Measurements from ENCODE around the gene IGFBP3.
A peak's percentile ranks its signal among the peaks of the same experiment; 100 is the strongest.
"Not testable (repeated sequence)": the region's sequence is repeated elsewhere in the genome, so short reads cannot be mapped to it uniquely, and the experiment has no call there.

The IGFBP3 gene
- total RNA-seq = 10.5 to 21.8 (median 13.3) reads per million in 3 donors

DNA sequence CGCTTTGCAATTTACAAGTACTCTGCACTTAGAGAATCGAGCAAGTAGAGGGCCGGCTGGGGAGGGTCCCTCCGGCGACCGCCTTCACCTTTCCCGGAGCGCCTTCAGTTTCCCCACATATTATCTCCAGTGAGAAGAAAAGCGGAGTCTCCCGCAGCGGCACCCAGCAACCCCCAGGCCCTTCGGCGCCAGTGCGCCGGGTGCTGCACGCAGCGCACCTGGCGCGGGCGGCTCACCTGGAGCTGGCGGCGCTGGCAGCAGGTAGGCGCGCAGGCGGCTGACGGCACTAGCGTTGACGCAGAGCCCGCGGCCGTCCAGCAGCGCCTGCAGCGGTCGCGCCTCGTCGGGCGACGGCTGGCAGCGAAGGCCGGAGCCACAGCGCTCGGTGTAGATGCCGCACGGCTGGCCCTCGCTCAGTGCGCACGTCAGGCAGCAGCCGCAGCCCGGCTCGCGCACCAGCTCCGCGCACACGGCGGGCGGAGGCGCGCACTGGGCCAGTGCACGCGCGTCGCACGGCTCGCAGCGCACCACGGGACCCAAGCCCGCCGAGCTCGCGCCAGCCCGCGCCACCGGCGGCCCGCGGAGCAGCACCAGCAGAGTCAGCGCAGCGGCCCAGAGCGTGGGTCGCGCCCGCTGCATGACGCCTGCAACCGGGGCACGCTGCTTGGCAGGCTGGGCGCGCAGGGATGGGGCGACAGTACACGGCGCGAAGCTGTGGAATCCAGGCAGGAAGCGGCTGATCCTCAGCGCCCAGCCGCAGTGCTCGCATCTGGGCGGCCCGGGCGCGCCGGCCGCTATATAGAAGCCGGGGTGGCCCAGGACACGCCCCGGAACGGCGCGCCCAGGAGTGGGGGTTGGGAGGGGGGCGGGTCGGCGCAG, at the start of gene IGFBP3:
Gene IGFBP3 (minus strand): TSS at position 771 of the 879 bp plus-strand sequence. CDS start 132 bp downstream, at position 639.
- Histone ChIP-seq H3K27ac (ENCODE audit: insufficient read depth, low read length, poor library complexity, severe bottlenecking) (no peak within 1 kb of the TSS), H3K4me1 (ENCODE audit: control insufficient read depth, insufficient read depth, low read length, poor library complexity, severe bottlenecking) (peaks cover 9% of the 10 kb centered on the region), H3K9me3 (ENCODE audit: control insufficient read depth, low read length) (no peaks in the 10 kb centered on the region), H3K4me3 (ENCODE audit: insufficient read depth, low read depth, low read length, poor library complexity, severe bottlenecking) (peak within 1 kb of the TSS; percentile 12), H3K27me3 (replicated peaks; ENCODE audit: control insufficient read depth, insufficient read depth, low read length, poor library complexity, severe bottlenecking) (peaks cover 20% of the 10 kb centered on the region), H3K36me3 (ENCODE audit: control insufficient read depth, insufficient read depth, low read length) (no peaks in the 10 kb centered on the region)
- DNase-seq = no peak

GRCh38 chr7:45970454-45970853, 49.4 kb upstream of the IGFBP3 start:
- no peak for DNase-seq
- no peak overlapping the region for H3K27ac ChIP-seq (ENCODE audit: insufficient read depth, low read length, poor library complexity, severe bottlenecking)
- H3K4me3 ChIP-seq (ENCODE audit: insufficient read depth, low read depth, low read length, poor library complexity, severe bottlenecking) = no peak overlapping the region
- H3K9me3 ChIP-seq (ENCODE audit: control insufficient read depth, low read length) = no peaks in the 10 kb centered on the region
- no peaks in the 10 kb centered on the region for H3K27me3 ChIP-seq (replicated peaks; ENCODE audit: control insufficient read depth, insufficient read depth, low read length, poor library complexity, severe bottlenecking)
- no peaks in the 10 kb centered on the region for H3K36me3 ChIP-seq (ENCODE audit: control insufficient read depth, insufficient read depth, low read length)
- no peaks in the 10 kb centered on the region for H3K4me1 ChIP-seq (ENCODE audit: control insufficient read depth, insufficient read depth, low read length, poor library complexity, severe bottlenecking)

DNA sequence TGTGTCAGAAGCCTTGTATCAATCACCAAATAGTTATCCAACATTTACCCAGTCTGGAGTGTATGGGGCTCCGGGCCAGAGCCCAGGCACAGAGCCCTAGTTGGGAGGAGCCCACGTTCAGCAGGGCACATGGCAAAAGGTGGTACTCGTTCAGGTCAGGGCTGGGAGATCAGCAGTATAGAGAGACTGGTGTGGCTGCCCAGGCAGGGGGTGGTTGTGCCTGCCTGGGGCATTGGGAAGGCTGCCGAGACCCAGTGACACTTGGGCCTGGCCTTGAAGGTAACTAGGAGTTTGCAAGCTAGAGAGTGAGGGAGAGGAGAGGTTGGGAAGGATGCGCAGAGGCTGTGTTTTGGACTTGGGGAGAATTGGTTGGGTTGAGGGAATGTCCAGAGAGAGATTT, 48.9 kb upstream of the IGFBP3 start:
- H3K9me3 ChIP-seq (ENCODE audit: control insufficient read depth, low read length) = no peaks in the 10 kb centered on the region
- H3K4me1 ChIP-seq (ENCODE audit: control insufficient read depth, insufficient read depth, low read length, poor library complexity, severe bottlenecking) = no peaks in the 10 kb centered on the region
- no peak for DNase-seq
- peaks cover 3% of the 10 kb centered on the region for H3K27me3 ChIP-seq (replicated peaks; ENCODE audit: control insufficient read depth, insufficient read depth, low read length, poor library complexity, severe bottlenecking)
- H3K36me3 ChIP-seq (ENCODE audit: control insufficient read depth, insufficient read depth, low read length) = no peaks in the 10 kb centered on the region
- no peak overlapping the region for H3K27ac ChIP-seq (ENCODE audit: insufficient read depth, low read length, poor library complexity, severe bottlenecking)
- H3K4me3 ChIP-seq (ENCODE audit: insufficient read depth, low read depth, low read length, poor library complexity, severe bottlenecking) = no peak overlapping the region

- DNase-seq = no peak
- no peak overlapping the region for H3K27ac ChIP-seq (ENCODE audit: insufficient read depth, low read length, poor library complexity, severe bottlenecking)
- no peaks in the 10 kb centered on the region for H3K36me3 ChIP-seq (ENCODE audit: control insufficient read depth, insufficient read depth, low read length)
- H3K27me3 ChIP-seq (replicated peaks; ENCODE audit: control insufficient read depth, insufficient read depth, low read length, poor library complexity, severe bottlenecking) = peaks cover 3% of the 10 kb centered on the region
- H3K4me3 ChIP-seq (ENCODE audit: insufficient read depth, low read depth, low read length, poor library complexity, severe bottlenecking) = no peak overlapping the region
- H3K9me3 ChIP-seq (ENCODE audit: control insufficient read depth, low read length) = no peaks in the 10 kb centered on the region
- no peaks in the 10 kb centered on the region for H3K4me1 ChIP-seq (ENCODE audit: control insufficient read depth, insufficient read depth, low read length, poor library complexity, severe bottlenecking)
Measured at GRCh38 chr7:45968856-45969541, 47.9 kb upstream of the IGFBP3 start.

GRCh38 chr7:45968312-45968711, 47.2 kb upstream of the IGFBP3 start:
- H3K36me3 ChIP-seq (ENCODE audit: control insufficient read depth, insufficient read depth, low read length) = no peaks in the 10 kb centered on the region
- DNase-seq = no peak
- peaks cover 3% of the 10 kb centered on the region for H3K27me3 ChIP-seq (replicated peaks; ENCODE audit: control insufficient read depth, insufficient read depth, low read length, poor library complexity, severe bottlenecking)
- H3K27ac ChIP-seq (ENCODE audit: insufficient read depth, low read length, poor library complexity, severe bottlenecking) = no peak overlapping the region
- H3K9me3 ChIP-seq (ENCODE audit: control insufficient read depth, low read length) = no peaks in the 10 kb centered on the region
- H3K4me1 ChIP-seq (ENCODE audit: control insufficient read depth, insufficient read depth, low read length, poor library complexity, severe bottlenecking) = no peaks in the 10 kb centered on the region
- no peak overlapping the region for H3K4me3 ChIP-seq (ENCODE audit: insufficient read depth, low read depth, low read length, poor library complexity, severe bottlenecking)

- H3K27ac ChIP-seq (ENCODE audit: insufficient read depth, low read length, poor library complexity, severe bottlenecking) = no peak overlapping the region
- no peak for DNase-seq
- H3K4me3 ChIP-seq (ENCODE audit: insufficient read depth, low read depth, low read length, poor library complexity, severe bottlenecking) = no peak overlapping the region
- H3K36me3 ChIP-seq (ENCODE audit: control insufficient read depth, insufficient read depth, low read length) = no peaks in the 10 kb centered on the region
- peaks cover 3% of the 10 kb centered on the region for H3K27me3 ChIP-seq (replicated peaks; ENCODE audit: control insufficient read depth, insufficient read depth, low read length, poor library complexity, severe bottlenecking)
- no peaks in the 10 kb centered on the region for H3K4me1 ChIP-seq (ENCODE audit: control insufficient read depth, insufficient read depth, low read length, poor library complexity, severe bottlenecking)
- no peaks in the 10 kb centered on the region for H3K9me3 ChIP-seq (ENCODE audit: control insufficient read depth, low read length)
Measured at GRCh38 chr7:45967591-45968157, 46.6 kb upstream of the IGFBP3 start.

- H3K27ac ChIP-seq (ENCODE audit: insufficient read depth, low read length, poor library complexity, severe bottlenecking) = no peak overlapping the region
- no peak overlapping the region for H3K4me3 ChIP-seq (ENCODE audit: insufficient read depth, low read depth, low read length, poor library complexity, severe bottlenecking)
- H3K9me3 ChIP-seq (ENCODE audit: control insufficient read depth, low read length) = no peaks in the 10 kb centered on the region
- H3K27me3 ChIP-seq (replicated peaks; ENCODE audit: control insufficient read depth, insufficient read depth, low read length, poor library complexity, severe bottlenecking) = peaks cover 3% of the 10 kb centered on the region
- H3K36me3 ChIP-seq (ENCODE audit: control insufficient read depth, insufficient read depth, low read length) = no peaks in the 10 kb centered on the region
- no peak for DNase-seq
- H3K4me1 ChIP-seq (ENCODE audit: control insufficient read depth, insufficient read depth, low read length, poor library complexity, severe bottlenecking) = no peaks in the 10 kb centered on the region
Measured at GRCh38 chr7:45962861-45963260, 41.8 kb upstream of the IGFBP3 start.

DNA sequence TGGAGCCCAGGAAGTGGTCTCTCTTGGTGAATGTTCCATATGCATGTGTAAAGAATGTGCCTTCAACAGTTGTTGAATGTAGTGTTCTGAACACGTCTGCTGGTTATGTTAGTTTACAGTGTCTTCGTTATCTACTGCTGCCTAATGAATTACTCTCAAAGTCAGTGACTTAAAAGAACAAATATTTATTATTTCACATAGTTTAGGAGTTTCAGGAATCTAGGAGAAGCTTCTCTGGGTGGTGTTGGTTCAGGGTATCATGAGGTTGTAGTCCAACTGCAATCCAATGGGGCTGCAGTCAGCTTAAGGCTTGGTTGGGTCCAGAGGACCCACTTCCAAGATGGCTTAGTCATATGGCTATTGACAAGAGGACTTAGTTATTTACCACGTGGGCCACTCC, 36.6 kb upstream of the IGFBP3 start:
- Histone ChIP-seq H3K4me1 (ENCODE audit: control insufficient read depth, insufficient read depth, low read length, poor library complexity, severe bottlenecking) (no peaks in the 10 kb centered on the region), H3K36me3 (ENCODE audit: control insufficient read depth, insufficient read depth, low read length) (no peaks in the 10 kb centered on the region), H3K27me3 (replicated peaks; ENCODE audit: control insufficient read depth, insufficient read depth, low read length, poor library complexity, severe bottlenecking) (no peaks in the 10 kb centered on the region), H3K4me3 (ENCODE audit: insufficient read depth, low read depth, low read length, poor library complexity, severe bottlenecking) (no peak overlapping the region), H3K9me3 (ENCODE audit: control insufficient read depth, low read length) (no peaks in the 10 kb centered on the region), H3K27ac (ENCODE audit: insufficient read depth, low read length, poor library complexity, severe bottlenecking) (no peak overlapping the region)
- no peak for DNase-seq

DNA sequence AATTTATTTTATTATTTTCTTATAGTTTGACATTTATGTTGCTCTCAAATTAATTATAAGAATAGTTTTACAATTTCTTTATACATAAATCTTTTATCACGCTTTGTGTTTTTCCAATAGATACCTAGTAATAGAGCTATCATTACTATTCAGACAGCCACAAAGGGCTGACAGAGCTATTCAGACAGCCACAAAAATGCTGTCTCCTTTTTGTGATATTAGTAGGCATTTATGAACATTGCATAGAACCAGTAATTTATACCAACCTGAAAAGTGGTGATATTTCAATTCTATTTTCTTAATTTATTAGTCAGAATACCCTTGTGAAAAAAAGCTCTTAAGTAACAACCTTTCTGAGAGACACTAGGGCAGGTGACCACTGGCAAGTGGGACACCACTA, 34.2 kb upstream of the IGFBP3 start:
- no peaks in the 10 kb centered on the region for H3K27me3 ChIP-seq (replicated peaks; ENCODE audit: control insufficient read depth, insufficient read depth, low read length, poor library complexity, severe bottlenecking)
- H3K27ac ChIP-seq (ENCODE audit: insufficient read depth, low read length, poor library complexity, severe bottlenecking) = no peak overlapping the region
- no peaks in the 10 kb centered on the region for H3K4me1 ChIP-seq (ENCODE audit: control insufficient read depth, insufficient read depth, low read length, poor library complexity, severe bottlenecking)
- no peak overlapping the region for H3K4me3 ChIP-seq (ENCODE audit: insufficient read depth, low read depth, low read length, poor library complexity, severe bottlenecking)
- H3K36me3 ChIP-seq (ENCODE audit: control insufficient read depth, insufficient read depth, low read length) = no peaks in the 10 kb centered on the region
- no peaks in the 10 kb centered on the region for H3K9me3 ChIP-seq (ENCODE audit: control insufficient read depth, low read length)
- no peak for DNase-seq

DNA sequence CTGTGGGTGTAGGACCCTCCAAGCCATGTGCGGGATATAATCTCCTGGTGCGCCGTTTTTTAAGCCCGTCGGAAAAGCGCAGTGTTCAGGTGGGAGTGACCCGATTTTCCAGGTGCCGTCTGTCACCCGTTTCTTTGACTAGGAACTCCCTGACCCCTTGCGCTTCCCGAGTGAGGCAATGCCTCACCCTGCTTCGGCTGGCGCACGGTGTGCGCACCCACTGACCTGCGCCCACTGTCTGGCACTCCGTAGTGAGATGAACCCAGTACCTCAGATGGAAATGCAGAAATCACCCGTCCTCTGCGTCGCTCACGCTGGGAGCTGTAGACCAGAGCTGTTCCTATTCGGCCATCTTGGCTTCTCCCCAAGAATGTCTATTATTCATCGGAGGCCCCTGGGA, 32.0 kb upstream of the IGFBP3 start:
- not testable (repeated sequence) for DNase-seq; H3K27me3 ChIP-seq (replicated peaks; ENCODE audit: control insufficient read depth, insufficient read depth, low read length, poor library complexity, severe bottlenecking); H3K36me3 ChIP-seq (ENCODE audit: control insufficient read depth, insufficient read depth, low read length); H3K4me1 ChIP-seq (ENCODE audit: control insufficient read depth, insufficient read depth, low read length, poor library complexity, severe bottlenecking); H3K9me3 ChIP-seq (ENCODE audit: control insufficient read depth, low read length); H3K4me3 ChIP-seq (ENCODE audit: insufficient read depth, low read depth, low read length, poor library complexity, severe bottlenecking); H3K27ac ChIP-seq (ENCODE audit: insufficient read depth, low read length, poor library complexity, severe bottlenecking)
